Esophagus squamous epithelium (tissue), 4 donors: ENCODE data around the gene LRRC38.

Experiments used
- POLR2A ChIP-seq, 4 donors: fragments of 450-650 bp; IDR thresholded peaks; one replicate each; pipeline ENCODE4 v1.6.1; 2017; ENCODE audit warnings: antibody characterized with exemption in 4 of 4, mild to moderate bottlenecking in 4 of 4, moderate library complexity in 3 of 4
- TF ChIP-seq, protein P1 (sequence below), 6 experiments: fragments of 450-650 bp in 4 of 6; fragments of 200-600 bp in 2 of 6; sonication (generic) in 2 of 6; IDR thresholded peaks; one replicate each; pipeline ENCODE4 v1.5.1; 2016 to 2019; ENCODE audit warnings: antibody characterized with exemption in 6 of 6, mild to moderate bottlenecking in 4 of 6, moderate library complexity in 4 of 6

DNA sequence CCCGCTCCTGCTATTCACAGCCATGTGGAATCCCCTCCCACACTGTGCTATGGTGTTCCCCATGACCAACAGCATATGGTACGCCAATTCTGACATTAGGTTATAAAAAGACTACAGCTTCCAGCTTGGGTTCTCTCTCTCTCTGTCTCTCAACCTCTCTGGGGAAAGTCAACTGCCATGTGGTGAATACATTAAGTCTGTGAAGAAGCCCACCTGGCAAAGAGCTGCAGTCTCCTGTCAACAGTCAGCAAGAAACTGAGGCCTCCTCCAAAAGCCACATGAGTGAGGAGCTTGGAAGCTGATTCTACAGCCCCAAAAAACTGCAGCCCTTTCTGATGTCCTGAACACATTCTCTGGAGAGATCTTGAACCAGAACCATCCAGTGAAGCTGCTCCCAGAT, 25.0 kb upstream of the LRRC38 start:
- TF ChIP-seq, protein P1, sequence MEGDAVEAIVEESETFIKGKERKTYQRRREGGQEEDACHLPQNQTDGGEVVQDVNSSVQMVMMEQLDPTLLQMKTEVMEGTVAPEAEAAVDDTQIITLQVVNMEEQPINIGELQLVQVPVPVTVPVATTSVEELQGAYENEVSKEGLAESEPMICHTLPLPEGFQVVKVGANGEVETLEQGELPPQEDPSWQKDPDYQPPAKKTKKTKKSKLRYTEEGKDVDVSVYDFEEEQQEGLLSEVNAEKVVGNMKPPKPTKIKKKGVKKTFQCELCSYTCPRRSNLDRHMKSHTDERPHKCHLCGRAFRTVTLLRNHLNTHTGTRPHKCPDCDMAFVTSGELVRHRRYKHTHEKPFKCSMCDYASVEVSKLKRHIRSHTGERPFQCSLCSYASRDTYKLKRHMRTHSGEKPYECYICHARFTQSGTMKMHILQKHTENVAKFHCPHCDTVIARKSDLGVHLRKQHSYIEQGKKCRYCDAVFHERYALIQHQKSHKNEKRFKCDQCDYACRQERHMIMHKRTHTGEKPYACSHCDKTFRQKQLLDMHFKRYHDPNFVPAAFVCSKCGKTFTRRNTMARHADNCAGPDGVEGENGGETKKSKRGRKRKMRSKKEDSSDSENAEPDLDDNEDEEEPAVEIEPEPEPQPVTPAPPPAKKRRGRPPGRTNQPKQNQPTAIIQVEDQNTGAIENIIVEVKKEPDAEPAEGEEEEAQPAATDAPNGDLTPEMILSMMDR (IDR thresholded peaks at IDR 0.05), result no peak
- TF ChIP-seq POLR2A (IDR thresholded peaks at IDR 0.05), result no peak
